Fibroblast of upper back skin (primary cell): ENCODE measurements around the gene TAS2R5.
"Not testable (repeated sequence)": the region's sequence is repeated elsewhere in the genome, so short reads cannot be mapped to it uniquely, and the experiment has no call there.

Experiments
- DNase-seq: peaks from one replicate; pipeline ENCODE4 v3.0.0-alpha.2; 2013

The TAS2R5 gene, protein sequence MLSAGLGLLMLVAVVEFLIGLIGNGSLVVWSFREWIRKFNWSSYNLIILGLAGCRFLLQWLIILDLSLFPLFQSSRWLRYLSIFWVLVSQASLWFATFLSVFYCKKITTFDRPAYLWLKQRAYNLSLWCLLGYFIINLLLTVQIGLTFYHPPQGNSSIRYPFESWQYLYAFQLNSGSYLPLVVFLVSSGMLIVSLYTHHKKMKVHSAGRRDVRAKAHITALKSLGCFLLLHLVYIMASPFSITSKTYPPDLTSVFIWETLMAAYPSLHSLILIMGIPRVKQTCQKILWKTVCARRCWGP

DNA sequence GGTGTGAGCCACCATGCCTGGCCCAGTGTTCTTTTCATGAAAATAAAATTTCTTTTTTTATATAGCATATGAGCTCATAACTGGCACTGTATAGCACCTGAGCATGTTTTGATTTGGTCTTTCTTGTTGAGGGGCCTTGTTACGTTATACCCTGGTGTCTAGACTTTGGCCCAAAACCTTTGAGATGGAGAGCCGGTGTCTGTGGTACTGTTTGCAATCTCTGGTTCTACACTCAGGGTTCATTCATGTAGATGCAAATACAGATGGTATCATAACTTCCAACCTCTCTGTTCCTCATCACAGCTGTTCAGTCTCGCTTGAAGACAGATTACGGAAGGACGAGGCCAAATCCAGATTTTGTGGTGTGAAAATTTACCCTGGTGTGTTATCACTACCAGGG, at the start of gene TAS2R5:
Gene TAS2R5 (plus strand): TSS at position 301 of the 400 bp plus-strand sequence. CDS start 145 bp downstream, outside the sequence.
- DNase-seq = no peak

DNA sequence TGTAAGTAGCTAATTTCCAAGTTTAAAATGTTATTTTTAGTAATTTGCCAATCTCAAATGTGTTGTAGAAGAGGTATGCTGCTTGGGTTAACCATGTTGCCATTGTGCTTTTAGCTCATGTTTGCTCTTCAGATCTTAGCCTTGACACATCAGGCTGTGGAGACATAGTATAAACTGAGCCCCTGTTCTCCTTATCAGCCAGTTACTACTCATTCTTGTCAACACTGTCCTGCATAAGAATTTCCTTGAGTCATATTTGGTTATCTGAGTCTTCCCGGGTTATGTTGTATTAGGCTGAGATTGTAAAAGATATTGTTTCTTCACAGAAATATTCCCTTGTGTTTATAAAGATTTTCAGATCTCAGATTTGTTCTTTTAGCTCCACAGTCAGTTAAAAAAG, 47.8 kb upstream of the TAS2R5 start:
- no peak for DNase-seq

DNA sequence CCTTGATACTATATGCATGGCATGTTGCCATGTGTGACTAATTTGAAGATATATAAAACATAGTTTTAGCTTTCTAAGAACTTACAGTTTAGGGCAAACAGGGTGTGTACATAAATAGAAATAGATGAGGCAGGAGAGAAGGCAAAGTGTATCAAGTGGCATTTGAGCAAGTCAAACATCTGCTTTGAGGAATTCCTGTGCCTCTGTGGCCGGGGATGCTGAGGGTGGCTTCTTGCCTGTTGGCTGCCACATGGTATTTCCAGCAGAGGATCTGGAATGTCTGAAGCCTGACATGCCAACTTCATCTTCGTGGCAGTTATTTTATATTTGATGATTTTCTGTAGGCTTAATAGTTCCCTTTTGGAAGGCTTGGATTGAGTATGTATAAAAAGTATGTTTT, 45.9 kb upstream of the TAS2R5 start:
- no peak for DNase-seq

DNA sequence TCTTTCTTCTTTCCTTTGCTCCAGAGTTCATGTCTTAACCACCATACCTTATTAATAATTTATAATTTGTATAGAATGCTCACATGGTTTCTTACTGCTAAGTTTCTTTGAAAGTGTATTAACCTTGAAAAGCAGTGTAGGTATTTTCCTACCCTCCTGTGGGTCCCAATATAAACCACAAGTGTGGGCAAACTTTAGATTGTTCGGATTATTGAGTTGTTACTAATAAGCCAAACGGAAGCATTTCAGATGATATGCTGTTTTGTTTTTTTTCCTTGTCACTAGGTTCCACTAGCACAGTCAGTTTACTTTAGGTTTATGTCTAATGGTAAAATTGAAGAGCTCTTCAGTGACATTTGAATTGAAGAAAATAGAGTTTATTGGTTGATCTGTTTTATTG, 41.6 kb upstream of the TAS2R5 start:
- DNase-seq = no peak

DNA sequence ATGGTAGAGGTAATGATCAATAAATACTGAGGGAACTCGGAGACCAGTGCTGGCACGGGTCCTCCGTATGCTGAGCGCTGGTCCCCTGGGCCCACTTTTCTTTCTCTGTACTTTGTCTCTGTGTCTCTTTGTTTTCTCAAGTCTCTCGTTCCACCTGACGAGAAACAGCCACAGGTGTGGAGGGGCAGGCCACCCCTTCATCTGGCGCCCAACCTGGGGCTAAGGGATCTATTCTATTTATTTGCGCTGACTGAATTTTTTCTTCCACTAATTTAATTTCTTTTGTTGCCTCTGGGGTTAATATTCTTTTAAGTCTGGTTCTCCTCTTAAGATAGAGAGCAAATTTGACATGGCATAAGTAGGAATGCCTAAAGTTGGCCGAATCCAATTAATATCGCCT, 38.1 kb upstream of the TAS2R5 start:
- DNase-seq = peak; percentile 3

DNA sequence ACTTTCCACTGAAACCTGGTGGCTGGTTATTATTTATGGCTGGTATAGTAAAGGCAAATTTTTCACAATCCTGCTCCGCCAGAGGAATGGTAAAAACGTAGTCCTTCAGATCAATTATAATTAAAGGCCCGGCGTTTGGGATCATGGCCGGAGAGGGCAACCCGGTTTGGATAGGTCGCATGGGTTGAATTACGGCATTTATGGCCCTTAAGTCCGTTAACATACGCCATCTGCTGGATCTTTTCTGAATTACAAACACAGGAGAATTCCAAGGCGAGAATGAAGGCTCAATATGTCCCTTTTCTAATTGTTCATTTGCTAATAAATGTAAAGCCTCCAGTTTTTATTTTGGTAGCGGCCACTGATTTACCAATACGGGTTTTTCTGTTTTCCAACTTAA, 37.4 kb upstream of the TAS2R5 start:
- no peak for DNase-seq

DNA sequence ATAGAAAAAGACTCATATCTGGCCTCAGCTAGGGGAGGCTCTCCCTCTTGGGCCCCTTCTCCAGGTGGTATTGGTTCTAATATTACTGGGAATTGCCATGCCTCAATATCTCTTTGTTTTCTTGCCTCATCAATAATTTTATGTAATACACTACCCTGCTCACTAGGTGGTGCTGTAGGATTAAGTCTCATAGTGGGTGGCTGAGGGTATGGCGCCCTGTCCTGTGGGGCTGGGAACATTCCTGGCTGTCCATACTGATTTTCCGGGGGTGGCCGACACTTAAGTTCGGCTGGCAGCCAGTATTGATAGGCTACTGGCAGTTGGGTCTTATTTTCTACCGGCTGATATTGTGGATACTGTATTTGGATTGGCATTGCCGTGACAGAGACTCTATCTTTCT, 35.1 kb upstream of the TAS2R5 start:
- peak; percentile 6 for DNase-seq

DNA sequence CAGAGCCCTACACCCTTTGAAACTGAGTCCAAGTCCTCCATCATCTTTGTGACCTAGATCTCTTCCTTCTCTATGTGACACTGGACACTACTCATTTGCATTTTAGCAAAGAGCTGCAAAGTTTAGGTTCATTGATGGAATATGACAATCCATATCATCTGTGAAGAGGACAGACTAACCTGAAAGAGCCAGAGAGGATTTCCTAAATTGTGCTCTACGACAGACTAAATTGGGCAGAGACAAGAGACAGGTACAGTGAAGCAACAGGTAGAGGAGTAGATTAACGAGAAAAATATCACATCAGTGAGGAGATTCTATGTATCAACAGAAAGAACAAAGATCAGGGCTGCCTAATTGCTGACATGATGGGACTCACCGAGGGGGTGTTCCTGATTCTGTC, 26.2 kb upstream of the TAS2R5 start, which contains the start of gene TAS2R3:
Gene TAS2R3 (plus strand): TSS at position 301 of the 400 bp plus-strand sequence. CDS start 62 bp downstream, at position 363.
- DNase-seq = no peak

DNA sequence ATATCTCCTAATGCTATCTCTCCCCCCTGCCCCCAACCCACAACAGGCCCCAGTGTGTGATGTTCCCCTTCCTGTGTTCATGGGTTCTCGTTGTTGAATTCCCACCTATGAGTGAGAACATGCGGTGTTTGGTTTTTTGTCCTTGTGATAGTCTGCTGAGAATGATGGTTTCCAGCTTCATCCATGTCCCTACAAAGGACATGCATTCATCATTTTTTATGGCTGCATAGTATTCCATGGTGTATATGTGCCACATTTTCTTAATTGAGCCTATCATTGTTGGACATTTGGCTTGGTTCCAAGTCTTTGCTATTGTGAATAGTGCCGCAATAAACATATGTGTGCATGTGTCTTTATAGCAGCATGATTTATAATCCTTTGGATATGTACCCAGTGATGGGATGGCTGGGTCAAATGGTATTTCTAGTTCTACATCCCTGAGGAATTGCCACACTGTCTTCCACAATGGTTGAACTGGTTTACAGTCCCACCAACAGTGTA, 19.9 kb upstream of the TAS2R5 start:
- not testable (repeated sequence) for DNase-seq

DNA sequence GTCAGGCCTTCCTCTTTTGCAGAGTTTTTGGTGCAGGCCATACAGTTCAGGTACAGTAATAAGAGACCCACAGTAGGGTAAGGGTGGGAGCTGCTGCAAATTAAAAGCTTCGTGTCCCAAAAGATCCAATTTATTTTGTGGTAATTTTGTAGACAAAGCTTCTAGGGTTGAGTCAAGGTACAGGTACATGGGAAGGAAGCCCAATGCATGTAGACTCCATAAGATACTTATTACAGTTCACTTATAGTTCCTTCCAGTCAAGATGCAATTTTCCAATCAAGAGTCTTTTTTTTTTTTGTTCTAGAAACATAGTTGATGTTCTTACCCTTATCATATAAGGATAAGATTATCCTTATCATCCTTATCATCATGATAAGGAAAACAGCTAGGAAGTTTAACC, 13.6 kb upstream of the TAS2R5 start, which contains the start of gene TAS2R4:
Gene TAS2R4 (plus strand): TSS at position 301 of the 400 bp plus-strand sequence. CDS start 1,815 bp downstream, outside the sequence.
- DNase-seq = no peak

DNA sequence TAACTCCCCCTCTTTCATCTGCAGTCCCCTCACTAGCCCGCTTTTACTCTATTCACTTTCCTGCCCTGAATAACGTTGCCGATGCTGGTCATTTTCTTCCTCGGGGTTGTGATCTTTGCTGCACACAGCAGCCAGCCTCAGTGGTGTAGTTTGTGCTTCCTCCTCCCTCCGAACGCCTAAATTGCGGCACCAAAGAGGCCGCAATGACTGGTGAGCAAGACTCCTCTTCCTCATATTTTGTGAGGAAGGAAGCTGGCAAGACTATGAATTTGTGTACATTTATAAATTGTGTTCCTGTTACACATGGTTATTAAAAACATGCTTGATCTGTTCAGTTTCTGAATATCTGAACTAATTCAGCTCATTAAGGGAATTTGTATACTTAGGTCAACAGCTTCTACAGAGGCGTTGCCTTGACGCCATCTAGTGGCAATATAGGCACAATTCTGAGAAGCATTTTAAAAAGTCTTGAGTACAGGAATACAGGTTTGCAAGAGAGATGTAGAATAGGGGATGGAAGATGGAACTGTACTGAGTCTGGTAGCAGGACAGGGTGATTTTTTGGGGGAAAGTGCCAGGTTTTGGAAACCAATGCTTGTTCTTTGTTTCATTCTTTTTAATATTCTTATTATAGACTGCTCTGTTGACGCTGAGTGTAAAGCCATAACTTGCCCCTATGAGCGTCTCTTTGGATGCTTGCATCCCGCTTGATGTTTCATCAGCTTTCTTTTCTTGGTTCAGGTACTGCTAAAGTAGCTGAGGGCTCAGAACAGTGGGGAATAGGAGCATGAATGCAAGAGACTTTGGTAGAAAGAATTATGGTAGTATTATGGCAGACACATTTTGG, 4.1 kb upstream of the TAS2R5 start:
- peak; percentile 46 for DNase-seq

DNA sequence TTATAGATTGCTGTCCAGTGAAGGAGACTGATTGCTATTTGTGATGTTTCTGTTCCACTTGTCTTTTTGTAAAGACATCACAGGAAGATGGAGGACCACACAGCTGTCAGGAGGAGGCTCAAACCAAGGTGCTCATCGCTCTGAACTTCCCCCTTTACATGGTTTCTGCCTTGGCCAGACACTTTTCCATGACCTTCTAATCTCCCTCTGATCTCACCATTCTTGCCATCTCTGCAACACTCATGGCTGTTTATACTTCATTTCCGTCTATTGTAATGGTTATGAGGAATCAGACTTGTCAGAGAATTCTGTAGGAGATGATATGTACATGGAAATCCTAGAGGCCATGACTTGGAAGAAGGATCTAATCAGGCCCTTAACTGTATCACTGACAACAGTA, 1.7 kb upstream of the TAS2R5 start:
- DNase-seq = no peak

DNA sequence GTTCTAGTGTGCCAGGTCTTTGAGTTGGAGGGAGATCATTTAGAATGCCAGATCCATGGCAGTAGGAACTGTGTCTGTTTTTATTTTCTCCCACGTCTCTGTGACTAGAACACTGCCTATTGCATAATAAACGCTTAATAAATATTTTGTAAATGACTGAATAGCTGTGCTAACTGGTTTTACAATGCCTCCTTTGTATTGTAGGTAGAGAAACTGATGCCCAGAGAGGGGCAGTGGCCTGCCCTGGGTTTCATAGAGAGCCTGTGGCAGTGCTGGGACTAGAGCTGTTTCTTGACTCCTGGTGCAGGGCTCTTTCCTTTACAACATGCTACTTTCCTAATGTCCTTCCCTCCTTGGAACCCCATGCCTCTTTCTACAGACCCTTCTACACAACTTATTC, 2.5 kb downstream of the TAS2R5 start:
- DNase-seq = no peak

DNA sequence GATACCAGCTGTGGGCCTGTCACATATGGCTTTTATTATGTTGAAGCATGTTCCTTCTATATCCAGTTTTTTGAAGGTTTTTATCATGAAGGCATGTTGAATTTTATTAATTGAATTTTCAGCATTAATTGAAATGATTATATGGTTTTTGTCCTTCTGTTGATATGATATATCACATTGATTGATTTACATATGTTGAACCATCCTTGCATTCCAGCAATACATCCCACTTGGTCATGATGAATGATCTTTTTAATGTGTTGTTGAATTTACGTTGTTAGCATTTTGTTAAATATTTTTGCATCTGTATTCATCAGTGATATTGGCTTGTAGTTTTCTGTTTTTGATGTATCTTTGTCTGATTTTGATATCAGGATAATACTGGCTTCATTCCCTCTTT, 30.1 kb downstream of the TAS2R5 start:
- DNase-seq = no peak

DNA sequence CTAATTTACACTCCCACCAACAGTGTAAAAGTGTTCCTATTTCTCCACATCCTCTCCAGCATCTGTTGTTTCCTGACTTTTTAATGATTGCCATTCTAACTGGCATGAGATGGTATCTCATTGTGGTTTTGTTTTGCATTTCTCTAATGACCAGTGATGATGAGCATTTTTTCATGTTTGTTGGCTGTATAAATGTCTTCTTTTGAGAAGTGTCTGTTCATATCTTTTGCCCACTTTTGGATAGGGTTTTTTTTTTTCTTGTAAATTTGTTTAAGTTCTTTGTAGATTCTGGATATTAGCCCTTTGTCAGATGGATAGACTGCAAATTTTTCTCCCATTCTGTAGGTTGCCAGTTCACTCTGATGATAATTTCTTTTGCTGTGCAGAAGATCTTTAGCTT, 32.4 kb downstream of the TAS2R5 start:
- not testable (repeated sequence) for DNase-seq

DNA sequence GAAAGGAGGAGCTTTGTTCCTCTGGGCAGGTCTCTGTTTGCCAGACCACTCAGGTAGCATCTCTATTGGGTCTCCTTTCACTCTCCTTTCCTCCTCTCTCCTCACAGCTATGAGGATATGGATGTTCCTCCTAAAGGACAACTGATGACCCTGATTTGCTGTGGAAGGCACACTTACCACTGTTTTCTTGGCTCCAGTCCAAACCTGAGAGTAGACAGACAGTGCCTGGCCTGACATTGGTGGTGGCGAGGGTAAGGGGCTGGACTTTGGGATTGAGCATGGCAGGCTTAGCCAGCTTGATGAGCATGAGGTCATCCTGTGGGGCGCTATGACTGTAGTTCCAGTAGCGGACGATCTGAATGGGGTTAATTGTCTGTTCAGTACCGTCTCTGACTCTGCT, 47.7 kb downstream of the TAS2R5 start:
- no peak for DNase-seq

DNA sequence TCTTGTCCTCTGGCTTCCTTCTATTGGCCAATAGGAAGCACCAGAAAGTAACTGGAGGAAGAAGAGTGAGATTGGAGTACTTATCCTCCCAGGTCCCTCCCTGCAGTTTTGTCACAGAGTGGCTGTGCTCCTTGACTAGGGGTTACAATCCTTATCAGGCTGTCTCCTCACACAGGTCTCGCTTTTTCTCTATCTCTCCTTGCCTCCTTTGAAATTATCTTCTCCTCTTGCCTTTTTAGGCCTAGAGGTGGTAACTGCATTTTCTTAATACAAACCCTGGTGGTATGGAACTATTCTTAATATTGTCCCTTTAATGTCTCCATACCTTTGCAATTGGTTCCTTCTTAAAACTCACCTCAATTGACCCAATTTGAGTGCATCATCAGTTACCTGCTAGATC, 48.6 kb downstream of the TAS2R5 start:
- DNase-seq = no peak

DNA sequence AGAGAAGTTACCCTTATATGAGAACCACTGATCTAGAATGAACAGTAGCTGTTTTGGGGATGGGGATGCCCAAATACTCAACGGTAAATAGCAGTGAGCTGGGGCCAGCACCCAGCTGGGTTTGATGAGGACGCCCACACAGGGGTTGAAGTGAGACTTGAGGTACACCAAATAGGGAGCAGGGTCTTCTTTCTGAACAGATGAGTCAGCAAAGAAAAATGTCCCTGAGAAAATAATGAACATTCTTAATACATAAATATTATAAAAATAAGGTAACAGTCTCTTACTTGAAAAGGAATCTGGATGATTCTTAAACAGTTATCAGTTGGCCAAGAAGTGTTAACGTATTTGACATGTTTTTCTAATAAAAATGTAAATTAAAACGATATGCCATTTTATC, 49.2 kb downstream of the TAS2R5 start:
- no peak for DNase-seq

DNA sequence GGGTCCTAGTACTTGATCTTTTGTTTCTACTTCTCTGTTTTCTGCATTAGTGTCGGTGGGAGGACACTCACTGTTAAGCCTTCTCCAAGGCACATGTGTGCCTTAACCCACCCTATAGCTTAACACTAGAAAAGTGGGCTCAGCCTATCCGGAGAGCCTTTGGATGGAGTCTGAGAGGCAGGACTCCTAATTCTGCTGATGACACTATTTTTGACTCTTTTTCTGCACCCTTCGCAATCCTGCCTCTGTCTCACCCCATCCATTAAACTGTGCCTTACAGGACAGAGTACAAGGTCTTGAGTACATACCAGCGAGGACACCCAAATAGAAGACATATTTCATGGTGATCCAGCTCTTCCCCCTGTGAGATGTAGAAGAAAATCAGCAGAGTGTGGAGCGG, 50.7 kb downstream of the TAS2R5 start:
- no peak for DNase-seq
